T-helper 2 cell treated with Interferon-gamma antibody and Interleukin-4, amounts not matched to agents 5 μg/mL and 100 μg/mL, for 36 hours (primary cell): ENCODE results near the gene CAVIN3.

ENCODE experiments used
- DNase-seq: peaks from one replicate; pipeline ENCODE4 v3.0.0; 2021; ENCODE audit warnings: low spot score
- H3K27ac Mint-ChIP-seq: one replicate; pipeline ENCODE4 v1.8.0; 2021; ENCODE audit warnings: mild to moderate bottlenecking, mixed read lengths
- H3K27me3 Mint-ChIP-seq: one replicate; pipeline ENCODE4 v1.8.0; 2021; ENCODE audit warnings: low read depth, mixed read lengths
- H3K36me3 Mint-ChIP-seq: one replicate; pipeline ENCODE4 v1.8.0; 2021; ENCODE audit warnings: low read depth, mixed read lengths
- H3K4me1 Mint-ChIP-seq: one replicate; pipeline ENCODE4 v1.8.0; 2021; ENCODE audit warnings: low read depth, mixed read lengths
- H3K4me3 Mint-ChIP-seq: one replicate; pipeline ENCODE4 v1.8.0; 2022; ENCODE audit warnings: mild to moderate bottlenecking, moderate library complexity, mixed read lengths
- H3K9me3 Mint-ChIP-seq: one replicate; pipeline ENCODE4 v1.8.0; 2021; ENCODE audit warnings: mixed read lengths

The CAVIN3 gene

DNA sequence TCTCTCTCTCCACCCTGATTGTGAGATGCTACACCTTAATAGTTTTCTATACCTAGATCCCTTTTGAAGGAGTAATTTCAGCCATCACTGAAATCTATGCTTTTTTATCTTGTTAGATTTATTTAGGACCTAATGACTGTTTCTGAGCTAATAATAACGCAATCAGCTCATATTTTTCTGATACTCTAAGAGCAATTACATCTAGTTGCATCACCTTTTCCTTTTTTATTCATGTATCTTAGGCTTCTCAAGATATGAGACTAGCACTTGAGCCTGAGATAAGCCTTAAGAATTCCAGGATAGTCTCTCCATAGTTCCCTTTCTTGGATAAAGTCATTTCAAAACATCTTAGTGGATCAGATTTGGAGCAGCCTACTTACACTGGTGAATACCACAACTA, 25.1 kb upstream of the CAVIN3 start:
- H3K27me3 Mint-ChIP-seq: peaks cover 4% of the 10 kb centered on the region
- no peak overlapping the region for H3K4me3 Mint-ChIP-seq
- no peak for DNase-seq
- H3K4me1 Mint-ChIP-seq: no peaks in the 10 kb centered on the region
- no peaks in the 10 kb centered on the region for H3K9me3 Mint-ChIP-seq
- no peaks in the 10 kb centered on the region for H3K36me3 Mint-ChIP-seq
- H3K27ac Mint-ChIP-seq: no peak overlapping the region

DNA sequence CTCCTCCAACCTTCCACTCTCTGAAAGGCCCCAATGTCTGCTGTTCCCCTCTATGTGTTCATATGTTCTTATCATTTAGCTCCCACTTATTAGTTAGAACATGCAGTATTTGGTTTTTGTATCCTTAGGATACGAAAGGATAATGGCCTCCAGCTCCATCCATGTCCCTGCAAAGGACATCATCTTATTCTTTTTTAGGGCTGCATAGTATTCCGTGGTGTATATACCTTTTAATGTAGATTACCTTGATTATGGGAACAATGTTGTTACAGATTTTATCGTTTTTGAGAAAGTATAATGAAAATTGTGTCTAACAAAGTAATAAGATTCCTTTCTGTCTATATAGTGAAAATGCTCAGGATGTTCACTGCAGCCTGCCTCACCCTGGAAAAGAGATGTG, 16.0 kb upstream of the CAVIN3 start:
- H3K9me3 Mint-ChIP-seq: no peaks in the 10 kb centered on the region

DNA sequence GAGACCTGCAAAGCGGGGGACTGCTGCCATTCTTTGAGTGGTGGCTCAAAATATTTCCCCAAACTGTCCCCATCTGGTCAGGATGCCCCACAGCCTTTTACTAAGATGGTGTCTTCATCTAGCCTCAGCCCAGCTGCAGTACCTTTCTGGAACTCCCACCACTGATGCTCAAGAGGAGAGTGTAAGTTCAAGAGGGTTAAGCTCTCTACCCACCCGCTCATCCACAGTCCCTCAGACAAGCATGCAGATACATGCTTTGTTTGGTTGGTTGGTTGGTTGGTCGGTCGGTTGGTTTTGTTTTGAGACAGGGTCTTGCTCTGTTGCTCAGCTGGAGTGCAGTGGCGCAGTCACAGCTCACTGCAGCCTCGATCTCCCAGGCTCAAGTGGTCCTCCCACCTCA, 14.5 kb upstream of the CAVIN3 start:
- no peak for DNase-seq
- peaks cover 9% of the 10 kb centered on the region for H3K27me3 Mint-ChIP-seq

More for the DNA sequence above, 16.0 kb upstream of the CAVIN3 start:
- Mint-ChIP-seq H3K27ac (no peak overlapping the region), H3K4me3 (no peak overlapping the region), H3K4me1 (no peaks in the 10 kb centered on the region), H3K36me3 (no peaks in the 10 kb centered on the region), H3K27me3 (peaks cover 10% of the 10 kb centered on the region)
- no peak for DNase-seq

DNA sequence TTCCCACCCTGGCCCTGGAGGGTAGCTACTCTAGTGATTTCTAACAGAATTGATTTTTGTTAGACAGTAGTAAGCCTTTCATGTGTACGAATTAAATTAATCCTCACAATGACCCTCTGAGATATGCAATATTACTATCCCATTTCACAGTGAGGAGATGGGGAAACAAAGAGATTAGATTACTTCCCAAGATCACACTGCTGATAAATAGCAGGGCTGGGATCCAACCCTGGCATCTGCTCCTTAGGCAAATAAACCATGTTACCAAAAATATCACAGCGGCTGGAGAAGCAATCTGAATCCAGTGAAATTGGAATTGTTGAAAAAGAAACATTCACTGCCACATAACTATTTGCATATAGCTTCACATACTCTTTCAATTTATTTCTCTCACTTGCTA, 12.8 kb upstream of the CAVIN3 start:
- no peak overlapping the region for H3K27ac Mint-ChIP-seq
- H3K9me3 Mint-ChIP-seq: no peaks in the 10 kb centered on the region
- H3K36me3 Mint-ChIP-seq: peaks cover 2% of the 10 kb centered on the region
- no peak for DNase-seq
- H3K27me3 Mint-ChIP-seq: peaks cover 17% of the 10 kb centered on the region
- no peaks in the 10 kb centered on the region for H3K4me1 Mint-ChIP-seq
- no peak overlapping the region for H3K4me3 Mint-ChIP-seq

More for the DNA sequence above, 14.5 kb upstream of the CAVIN3 start:
- Mint-ChIP-seq H3K36me3 (no peaks in the 10 kb centered on the region), H3K4me3 (no peak overlapping the region), H3K9me3 (no peaks in the 10 kb centered on the region), H3K27ac (no peak overlapping the region), H3K4me1 (no peaks in the 10 kb centered on the region)

DNA sequence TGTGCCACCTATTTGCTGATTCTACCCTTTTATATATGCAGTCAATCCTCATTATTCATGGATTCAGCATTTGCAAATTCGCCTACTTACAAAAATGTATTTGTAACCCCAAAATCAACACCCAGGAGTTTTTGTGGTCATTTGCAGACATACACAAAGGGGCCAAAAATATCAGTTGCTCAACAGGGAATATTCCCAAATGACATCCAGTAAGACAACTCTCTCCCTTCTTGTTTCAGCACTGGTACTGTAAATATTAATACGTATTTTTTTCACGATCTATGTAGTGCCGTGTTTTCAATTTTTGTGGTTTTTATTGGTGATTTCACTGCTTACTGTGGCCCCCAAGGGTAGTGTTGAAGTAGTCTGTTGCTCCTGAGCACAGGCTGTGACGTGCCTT, 11.8 kb upstream of the CAVIN3 start:
- H3K27me3 Mint-ChIP-seq: peaks cover 17% of the 10 kb centered on the region
- no peaks in the 10 kb centered on the region for H3K9me3 Mint-ChIP-seq
- peaks cover 2% of the 10 kb centered on the region for H3K36me3 Mint-ChIP-seq
- no peak overlapping the region for H3K27ac Mint-ChIP-seq
- no peak overlapping the region for H3K4me3 Mint-ChIP-seq
- H3K4me1 Mint-ChIP-seq: no peaks in the 10 kb centered on the region
- DNase-seq: no peak

DNA sequence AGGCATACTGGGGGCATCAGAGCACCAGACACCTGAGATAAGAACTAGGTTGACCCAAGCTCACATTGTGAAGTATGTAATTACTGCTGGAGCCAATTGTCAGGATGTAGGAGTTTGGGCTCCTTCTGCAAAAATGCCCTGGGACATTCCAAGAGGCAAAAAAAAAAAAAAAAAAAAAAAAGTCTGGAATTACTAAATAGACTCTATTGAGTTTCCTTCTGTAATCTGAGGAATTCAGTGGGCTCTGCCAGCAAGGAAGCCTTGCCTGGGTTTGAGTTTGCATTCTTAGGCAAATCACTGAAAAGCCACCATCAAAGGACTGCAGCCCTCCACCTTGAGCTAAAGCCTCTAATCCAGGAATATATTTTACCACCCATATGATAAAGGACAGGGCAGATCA, 8.0 kb upstream of the CAVIN3 start:
- Mint-ChIP-seq H3K27me3 (peaks cover 12% of the 10 kb centered on the region), H3K27ac (no peak overlapping the region), H3K9me3 (no peaks in the 10 kb centered on the region), H3K4me1 (no peaks in the 10 kb centered on the region), H3K36me3 (peaks cover 2% of the 10 kb centered on the region), H3K4me3 (no peak overlapping the region)
- DNase-seq: no peak

DNA sequence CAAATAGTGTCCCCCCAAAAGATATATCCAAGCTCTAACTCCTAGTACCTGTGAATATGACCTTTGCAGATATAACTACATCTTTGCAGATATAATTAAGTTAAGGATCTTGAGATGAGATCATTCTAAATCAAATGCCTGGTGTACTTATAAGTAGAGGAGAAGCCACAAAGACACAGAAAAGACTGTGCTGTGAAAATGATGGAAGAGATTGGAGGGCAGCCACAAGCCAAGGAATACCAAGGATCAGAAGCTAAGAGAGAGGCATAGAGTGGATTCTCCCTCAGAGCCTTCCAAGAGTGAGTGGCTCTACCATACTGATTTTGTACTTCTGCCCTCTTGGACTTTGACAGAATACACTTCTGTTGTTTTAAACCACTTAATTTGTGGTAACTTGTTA, 7.5 kb upstream of the CAVIN3 start:
- Mint-ChIP-seq H3K4me1 (peaks cover 1% of the 10 kb centered on the region), H3K4me3 (no peak overlapping the region), H3K27ac (no peak overlapping the region), H3K27me3 (peaks cover 8% of the 10 kb centered on the region), H3K9me3 (no peaks in the 10 kb centered on the region), H3K36me3 (peaks cover 2% of the 10 kb centered on the region)
- DNase-seq: no peak

DNA sequence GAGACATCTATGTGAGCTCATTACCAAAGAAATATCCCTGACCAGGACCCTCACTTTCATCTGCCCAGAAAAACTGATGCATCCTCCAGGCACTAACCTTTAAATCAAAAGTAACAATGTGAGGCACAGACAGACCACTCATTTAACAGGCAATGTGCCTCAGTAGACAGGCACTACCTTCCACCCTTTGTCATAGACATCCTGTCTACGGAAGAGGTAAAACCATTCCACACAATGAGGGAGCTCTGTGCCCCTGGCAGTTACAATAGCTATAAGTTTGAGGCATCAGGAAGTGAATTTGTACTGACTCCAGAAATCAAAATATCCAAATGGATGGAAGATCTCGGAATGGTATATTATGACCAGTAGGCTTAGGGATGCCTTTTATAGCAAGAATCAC, 6.7 kb upstream of the CAVIN3 start:
- Mint-ChIP-seq H3K36me3 (peaks cover 4% of the 10 kb centered on the region), H3K9me3 (no peaks in the 10 kb centered on the region), H3K27me3 (peaks cover 8% of the 10 kb centered on the region), H3K4me1 (peaks cover 8% of the 10 kb centered on the region), H3K4me3 (no peak overlapping the region), H3K27ac (no peak overlapping the region)
- no peak for DNase-seq

DNA sequence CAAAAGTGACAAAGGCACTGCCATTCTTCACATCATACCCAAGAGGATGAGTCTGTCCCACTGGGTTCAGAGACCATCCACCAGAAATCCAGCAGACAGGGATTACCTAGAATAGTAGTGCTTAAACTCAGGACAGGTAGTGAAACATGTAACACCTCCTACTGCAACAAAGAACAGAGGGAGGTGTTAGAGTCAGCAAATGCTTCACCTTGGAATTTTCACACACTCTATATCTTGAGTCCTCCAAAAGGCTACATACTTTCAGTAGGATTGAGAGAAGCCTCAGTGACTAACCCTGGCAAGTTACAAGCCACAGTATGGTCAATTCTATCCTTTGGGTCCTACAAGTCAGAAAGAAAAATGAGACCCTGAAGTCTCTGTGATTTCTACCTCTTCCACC, 6.0 kb upstream of the CAVIN3 start:
- H3K36me3 Mint-ChIP-seq: peaks cover 4% of the 10 kb centered on the region
- no peak overlapping the region for H3K27ac Mint-ChIP-seq

DNA sequence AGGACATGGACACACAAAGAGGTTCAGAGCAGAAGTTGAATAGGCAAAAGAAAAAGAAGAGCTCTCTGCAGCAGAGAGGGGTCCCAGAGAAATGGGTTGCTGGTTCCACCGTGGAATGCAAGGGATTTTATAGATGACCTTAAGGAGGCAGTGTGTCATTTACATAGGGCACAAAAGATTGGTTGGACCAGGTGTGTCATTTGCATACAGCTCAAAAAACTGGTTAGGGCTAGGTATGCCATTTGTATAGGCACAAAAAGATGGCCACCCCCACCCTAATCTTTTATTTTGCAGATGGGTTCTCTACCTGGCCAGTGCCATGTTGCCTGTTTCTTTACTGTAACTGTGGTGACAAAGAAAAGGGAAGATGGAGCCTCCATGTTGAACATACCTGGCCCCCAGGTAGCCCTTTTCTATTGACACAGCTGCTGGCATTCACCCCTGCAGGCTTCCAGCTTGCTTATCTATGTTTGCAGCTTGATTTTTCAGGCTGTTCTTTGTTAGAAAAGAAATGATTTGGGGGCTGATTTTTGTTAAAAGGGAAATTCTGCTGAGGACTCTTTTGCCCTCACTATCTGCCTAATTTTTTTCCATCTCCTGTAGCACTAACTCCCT, 3.1 kb upstream of the CAVIN3 start:
- Mint-ChIP-seq H3K4me3 (no peak overlapping the region), H3K27me3 (peaks cover 2% of the 10 kb centered on the region), H3K4me1 (peaks cover 26% of the 10 kb centered on the region), H3K36me3 (peaks cover 2% of the 10 kb centered on the region), H3K27ac (no peak overlapping the region), H3K9me3 (no peaks in the 10 kb centered on the region)
- no peak for DNase-seq

More for the DNA sequence above, 6.0 kb upstream of the CAVIN3 start:
- peaks cover 14% of the 10 kb centered on the region for H3K4me1 Mint-ChIP-seq
- peaks cover 8% of the 10 kb centered on the region for H3K27me3 Mint-ChIP-seq
- no peaks in the 10 kb centered on the region for H3K9me3 Mint-ChIP-seq
- no peak overlapping the region for H3K4me3 Mint-ChIP-seq
- DNase-seq: no peak

DNA sequence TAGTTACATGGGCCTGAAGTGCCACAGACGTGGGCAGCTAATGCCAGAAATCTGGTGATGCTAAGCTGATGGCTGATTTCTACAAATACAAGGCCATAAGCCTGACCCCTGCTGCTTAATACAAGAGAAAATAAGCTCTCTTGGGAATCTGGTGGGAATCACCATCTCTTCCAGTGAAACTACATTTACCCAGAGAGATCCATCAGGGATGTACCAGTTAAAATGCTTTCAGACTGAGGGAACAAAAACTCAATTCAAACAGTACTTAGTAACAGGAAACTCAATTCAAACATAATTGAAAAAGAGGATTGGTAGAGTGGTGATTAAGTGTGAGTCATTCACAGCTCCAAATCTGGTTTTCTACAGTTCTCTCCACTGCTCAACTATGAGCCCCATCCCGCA, 1.7 kb upstream of the CAVIN3 start:
- Mint-ChIP-seq H3K27ac (peak overlapping the region; percentile 96), H3K4me1 (peaks cover 31% of the 10 kb centered on the region), H3K36me3 (peaks cover 2% of the 10 kb centered on the region), H3K27me3 (peaks cover 3% of the 10 kb centered on the region), H3K4me3 (peak overlapping the region; percentile 84), H3K9me3 (no peaks in the 10 kb centered on the region)
- peak; percentile 26 for DNase-seq

DNA sequence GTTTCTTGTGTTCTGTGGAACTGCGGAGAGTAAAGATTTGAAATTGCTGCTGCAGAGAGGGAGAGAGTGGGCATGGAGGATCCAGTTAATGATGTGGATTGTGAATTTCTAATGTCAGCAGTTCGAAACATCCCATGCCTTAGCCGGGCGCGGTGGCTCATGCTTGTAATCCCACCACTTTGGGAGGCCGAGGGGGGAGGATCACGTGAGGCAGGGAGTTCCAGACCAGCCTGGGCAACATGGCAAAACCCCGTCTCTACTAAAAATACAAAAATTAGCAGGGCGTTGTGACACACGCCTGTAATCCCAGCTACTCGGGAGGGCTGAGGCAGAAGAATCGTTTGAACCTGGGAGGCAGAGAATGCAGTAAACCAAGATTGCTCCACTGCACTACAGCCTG, 1.1 kb upstream of the CAVIN3 start:
- DNase-seq: no peak
- peaks cover 2% of the 10 kb centered on the region for H3K36me3 Mint-ChIP-seq
- H3K4me3 Mint-ChIP-seq: peak overlapping the region; percentile 84
- peak overlapping the region; percentile 96 for H3K27ac Mint-ChIP-seq
- no peaks in the 10 kb centered on the region for H3K9me3 Mint-ChIP-seq
- H3K27me3 Mint-ChIP-seq: peaks cover 5% of the 10 kb centered on the region
- peaks cover 31% of the 10 kb centered on the region for H3K4me1 Mint-ChIP-seq

DNA sequence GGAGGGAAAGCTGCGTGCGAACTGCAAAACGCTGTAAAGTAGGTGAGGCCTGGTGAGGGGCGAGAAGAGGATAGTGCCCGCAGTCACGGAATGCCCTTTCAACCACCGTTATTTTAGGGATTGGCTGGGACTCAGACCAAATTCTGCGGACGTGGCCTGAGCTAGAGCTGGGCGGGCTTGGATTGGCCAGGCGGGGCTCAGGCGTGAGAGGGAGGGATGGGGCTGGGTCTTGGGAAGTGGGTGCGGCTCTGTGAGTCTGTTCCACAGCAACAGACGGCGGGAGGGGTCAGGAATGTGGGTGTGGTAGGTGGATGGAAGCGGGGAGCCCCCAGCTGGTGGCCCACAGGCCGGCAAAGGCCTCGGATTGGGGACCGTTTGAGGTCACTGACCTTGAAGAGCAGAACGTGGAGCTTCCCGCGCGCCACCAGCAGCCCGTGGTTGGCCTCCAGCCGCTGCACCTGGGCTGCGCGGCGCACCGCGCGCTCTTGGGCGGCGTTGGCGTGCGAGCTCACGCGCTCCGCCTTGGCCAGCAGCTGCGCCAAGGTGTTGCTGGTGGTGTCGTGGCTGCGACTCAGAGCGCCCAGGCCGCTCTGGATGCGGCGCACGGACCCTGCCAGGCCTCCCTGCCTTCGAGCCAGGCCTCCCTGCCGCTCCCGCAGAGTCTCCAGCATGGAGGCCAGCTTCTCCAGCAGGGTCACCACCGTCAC, 444 bp downstream of the CAVIN3 start:
- no peaks in the 10 kb centered on the region for H3K9me3 Mint-ChIP-seq
- peak; percentile 57 for DNase-seq
- peaks cover 31% of the 10 kb centered on the region for H3K4me1 Mint-ChIP-seq
- H3K27me3 Mint-ChIP-seq: peaks cover 12% of the 10 kb centered on the region
- peak overlapping the region; percentile 84 for H3K4me3 Mint-ChIP-seq
- peaks cover 2% of the 10 kb centered on the region for H3K36me3 Mint-ChIP-seq
- peak overlapping the region; percentile 96 for H3K27ac Mint-ChIP-seq

DNA sequence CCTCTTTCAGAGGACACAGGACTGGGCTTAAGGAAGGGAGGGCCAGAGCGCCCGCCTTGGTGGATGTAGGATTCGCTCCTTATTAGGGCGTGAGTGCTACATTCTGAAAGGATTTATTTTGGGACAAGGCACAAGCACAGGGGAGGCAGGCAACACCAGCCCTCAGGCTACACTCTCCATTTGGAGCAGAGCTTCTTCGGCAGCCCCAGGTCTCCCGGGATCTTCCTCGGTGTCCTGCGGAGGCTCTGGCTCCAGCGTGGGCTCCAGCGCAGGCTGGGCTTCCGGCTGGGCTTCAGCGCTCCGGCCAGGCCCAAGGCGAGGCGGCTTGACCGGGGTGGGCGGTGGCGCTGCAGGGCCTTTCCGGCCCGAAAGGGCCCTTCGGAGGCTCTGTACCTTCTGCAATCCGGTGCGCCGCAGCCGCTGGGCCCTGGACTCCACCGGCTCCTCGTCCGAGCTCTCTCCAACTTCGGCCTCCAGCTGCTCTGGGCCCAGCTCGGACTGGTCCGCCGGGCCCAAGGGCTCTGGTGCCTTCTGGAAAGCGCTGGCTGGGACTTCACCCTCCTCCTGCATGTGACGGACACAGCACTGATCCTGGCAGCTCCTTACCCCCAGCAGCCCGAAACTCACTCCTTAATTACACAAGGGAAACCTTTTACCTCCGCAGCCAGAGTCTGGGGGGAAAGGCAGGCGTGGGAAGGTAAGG, 1.1 kb downstream of the CAVIN3 start:
- no peaks in the 10 kb centered on the region for H3K9me3 Mint-ChIP-seq
- peaks cover 19% of the 10 kb centered on the region for H3K27me3 Mint-ChIP-seq
- peaks cover 2% of the 10 kb centered on the region for H3K36me3 Mint-ChIP-seq
- H3K27ac Mint-ChIP-seq: peak overlapping the region; percentile 96
- H3K4me1 Mint-ChIP-seq: peaks cover 31% of the 10 kb centered on the region
- H3K4me3 Mint-ChIP-seq: peak overlapping the region; percentile 84
- no peak for DNase-seq
